ENCODE measurements around the gene ADD1.

Gene ADD1

GRCh38 chr4:2843263-2843940 is at the start of gene ADD1:
ADD1 (plus strand) TSS chr4:2843844; CDS start chr4:2875916, 32,072 bp downstream.
- peak; percentile 97 for DNase-seq (ENCODE audit: low spot score)

- no peak for DNase-seq (ENCODE audit: low spot score)
These were observed 49.0 kb upstream of the ADD1 start for GRCh38 chr4:2794486-2795299.

GRCh38 chr4:2795300-2795892 is 48.2 kb upstream of the ADD1 start:
- DNase-seq (ENCODE audit: low spot score), result no peak

GRCh38 chr4:2795893-2796848 is 47.5 kb upstream of the ADD1 start:
- DNase-seq (ENCODE audit: low spot score), result no peak

- DNase-seq (ENCODE audit: low spot score), result no peak
These were observed 46.6 kb upstream of the ADD1 start for GRCh38 chr4:2796849-2797544.

GRCh38 chr4:2797545-2798305 is 45.9 kb upstream of the ADD1 start:
- DNase-seq (ENCODE audit: low spot score), result peak; percentile 61

- DNase-seq (ENCODE audit: low spot score), result peak; percentile 44
These were observed 45.0 kb upstream of the ADD1 start for GRCh38 chr4:2798399-2799223.

- DNase-seq (ENCODE audit: low spot score), result no peak
These were observed 44.3 kb upstream of the ADD1 start for GRCh38 chr4:2799224-2799911.

GRCh38 chr4:2799971-2800690 is 43.5 kb upstream of the ADD1 start:
- no peak for DNase-seq (ENCODE audit: low spot score)

- DNase-seq (ENCODE audit: low spot score), result no peak
These were observed 42.7 kb upstream of the ADD1 start for GRCh38 chr4:2800691-2801596.

GRCh38 chr4:2802618-2803531 is 40.8 kb upstream of the ADD1 start:
- DNase-seq (ENCODE audit: low spot score), result no peak

GRCh38 chr4:2803624-2804448 is 39.8 kb upstream of the ADD1 start:
- DNase-seq (ENCODE audit: low spot score), result no peak

GRCh38 chr4:2804449-2804972 is 39.1 kb upstream of the ADD1 start:
- no peak for DNase-seq (ENCODE audit: low spot score)

GRCh38 chr4:2804973-2805501 is 38.6 kb upstream of the ADD1 start:
- no peak for DNase-seq (ENCODE audit: low spot score)
